Chondrocyte (in vitro differentiated cells): Measurements from ENCODE around the gene HES6. TPM values are rescaled to one million over a fixed set of nuclear protein-coding genes. Genes with fewer than 3 reads are reported as not detected.
A peak's percentile ranks its signal among the peaks of the same experiment; 100 is the strongest.

Experiments used
- DNase-seq: peaks from one replicate; pipeline ENCODE4 v3.0.0; 2021; ENCODE audit warnings: mixed read lengths, low spot score
- H3K27ac Mint-ChIP-seq: one replicate; pipeline ENCODE4 v1.8.0; 2021; ENCODE audit warnings: mild to moderate bottlenecking, moderate library complexity, mixed read lengths; ENCODE audit not compliant: unreplicated experiment
- H3K27me3 Mint-ChIP-seq: 2 replicates; pipeline ENCODE4 v1.8.0; 2021; ENCODE audit warnings: low read depth, mixed read lengths
- H3K36me3 Mint-ChIP-seq: 2 replicates; pipeline ENCODE4 v1.8.0; 2021; ENCODE audit warnings: low read depth, mixed read lengths
- H3K4me1 Mint-ChIP-seq: 2 replicates; pipeline ENCODE4 v1.8.0; 2021; ENCODE audit warnings: low read depth, mild to moderate bottlenecking, mixed read lengths
- H3K4me3 Mint-ChIP-seq: one replicate; pipeline ENCODE4 v1.8.0; 2021; ENCODE audit warnings: mild to moderate bottlenecking, moderate library complexity, mixed read lengths; ENCODE audit not compliant: unreplicated experiment
- H3K9me3 Mint-ChIP-seq: 2 replicates; pipeline ENCODE4 v1.8.0; 2021; ENCODE audit warnings: low read depth, mixed read lengths
- CTCF ChIP-seq: fragments of 200-600 bp; sonication (generic); IDR thresholded peaks from 2 replicates; pipeline ENCODE4 v1.5.0; 2021; ENCODE audit warnings: antibody characterized with exemption, mild to moderate bottlenecking, moderate library complexity
- total RNA-seq: library from RNA; stranded (reverse); gene quantifications from 3 replicates; pipeline ENCODE4 v1.2.1, GENCODE V29; 2021

HES6 gene
- total RNA-seq, 1 donor from 2014 or later = 16.2 TPM

GRCh38 chr2:238251331-238251730, 11.5 kb upstream of the HES6 start:
- H3K9me3 Mint-ChIP-seq = no peaks in the 10 kb centered on the region
- no peaks in the 10 kb centered on the region for H3K27me3 Mint-ChIP-seq
- no peaks in the 10 kb centered on the region for H3K4me1 Mint-ChIP-seq
- no peak overlapping the region for H3K27ac Mint-ChIP-seq
- TF ChIP-seq CTCF = no peak
- no peak overlapping the region for H3K4me3 Mint-ChIP-seq
- DNase-seq = peak; percentile 79
- H3K36me3 Mint-ChIP-seq = peaks cover 8% of the 10 kb centered on the region

GRCh38 chr2:238250896-238251295, 11.1 kb upstream of the HES6 start:
- DNase-seq = peak; percentile 56
- no peak overlapping the region for H3K27ac Mint-ChIP-seq
- no peaks in the 10 kb centered on the region for H3K4me1 Mint-ChIP-seq
- peaks cover 8% of the 10 kb centered on the region for H3K36me3 Mint-ChIP-seq
- no peaks in the 10 kb centered on the region for H3K27me3 Mint-ChIP-seq
- H3K4me3 Mint-ChIP-seq = no peak overlapping the region
- no peak for TF ChIP-seq CTCF
- no peaks in the 10 kb centered on the region for H3K9me3 Mint-ChIP-seq

- Mint-ChIP-seq H3K4me1 (no peaks in the 10 kb centered on the region), H3K36me3 (peaks cover 8% of the 10 kb centered on the region), H3K27ac (no peak overlapping the region), H3K27me3 (no peaks in the 10 kb centered on the region), H3K4me3 (no peak overlapping the region), H3K9me3 (no peaks in the 10 kb centered on the region)
- no peak for TF ChIP-seq CTCF
- peak; percentile 64 for DNase-seq
Measured at GRCh38 chr2:238247841-238248453, 8.1 kb upstream of the HES6 start.

GRCh38 chr2:238247002-238247822, 7.4 kb upstream of the HES6 start:
- Mint-ChIP-seq H3K27ac (no peak overlapping the region), H3K27me3 (no peaks in the 10 kb centered on the region), H3K36me3 (peaks cover 8% of the 10 kb centered on the region), H3K4me1 (peaks cover 7% of the 10 kb centered on the region), H3K4me3 (no peak overlapping the region), H3K9me3 (no peaks in the 10 kb centered on the region)
- no peak for TF ChIP-seq CTCF
- peak; percentile 38 for DNase-seq

GRCh38 chr2:238244151-238244550, 4.3 kb upstream of the HES6 start:
- DNase-seq = no peak
- TF ChIP-seq CTCF = no peak
- Mint-ChIP-seq H3K4me1 (peaks cover 17% of the 10 kb centered on the region), H3K9me3 (no peaks in the 10 kb centered on the region), H3K4me3 (no peak overlapping the region), H3K27me3 (no peaks in the 10 kb centered on the region), H3K27ac (no peak overlapping the region), H3K36me3 (peaks cover 8% of the 10 kb centered on the region)
